ENCODE results near the gene BLOC1S1. TPM values are rescaled to one million over a fixed set of nuclear protein-coding genes. Genes with fewer than 3 reads are reported as not detected.

Gene BLOC1S1
- polyA plus RNA-seq, 12 donors = 74.6 to 114 (median 91.6) TPM; not detected in 1

DNA sequence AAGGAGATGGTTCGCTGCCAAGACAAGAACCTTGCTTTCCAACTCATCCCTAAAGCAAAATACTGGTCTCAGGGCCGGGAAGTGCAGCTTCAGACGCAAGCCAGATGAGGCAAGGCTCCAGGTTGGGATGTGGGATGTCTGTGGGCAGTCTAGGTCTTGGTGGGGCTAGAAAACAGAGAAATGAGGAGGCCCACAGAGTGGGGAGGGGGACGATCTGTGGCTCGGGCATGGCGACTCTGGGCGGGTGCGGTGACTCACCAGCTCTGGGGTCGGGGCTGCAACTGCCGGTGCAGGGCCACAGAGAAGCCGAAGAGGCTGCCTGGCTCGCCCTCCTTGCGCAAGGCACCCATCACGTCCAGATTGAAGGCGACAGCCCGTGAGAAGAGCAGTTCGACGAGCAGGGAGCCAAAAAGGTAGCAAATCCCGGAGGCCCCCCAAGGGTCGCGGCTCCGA lies 8.6 kb upstream of the BLOC1S1 start:
- DNase-seq = no peak

DNA sequence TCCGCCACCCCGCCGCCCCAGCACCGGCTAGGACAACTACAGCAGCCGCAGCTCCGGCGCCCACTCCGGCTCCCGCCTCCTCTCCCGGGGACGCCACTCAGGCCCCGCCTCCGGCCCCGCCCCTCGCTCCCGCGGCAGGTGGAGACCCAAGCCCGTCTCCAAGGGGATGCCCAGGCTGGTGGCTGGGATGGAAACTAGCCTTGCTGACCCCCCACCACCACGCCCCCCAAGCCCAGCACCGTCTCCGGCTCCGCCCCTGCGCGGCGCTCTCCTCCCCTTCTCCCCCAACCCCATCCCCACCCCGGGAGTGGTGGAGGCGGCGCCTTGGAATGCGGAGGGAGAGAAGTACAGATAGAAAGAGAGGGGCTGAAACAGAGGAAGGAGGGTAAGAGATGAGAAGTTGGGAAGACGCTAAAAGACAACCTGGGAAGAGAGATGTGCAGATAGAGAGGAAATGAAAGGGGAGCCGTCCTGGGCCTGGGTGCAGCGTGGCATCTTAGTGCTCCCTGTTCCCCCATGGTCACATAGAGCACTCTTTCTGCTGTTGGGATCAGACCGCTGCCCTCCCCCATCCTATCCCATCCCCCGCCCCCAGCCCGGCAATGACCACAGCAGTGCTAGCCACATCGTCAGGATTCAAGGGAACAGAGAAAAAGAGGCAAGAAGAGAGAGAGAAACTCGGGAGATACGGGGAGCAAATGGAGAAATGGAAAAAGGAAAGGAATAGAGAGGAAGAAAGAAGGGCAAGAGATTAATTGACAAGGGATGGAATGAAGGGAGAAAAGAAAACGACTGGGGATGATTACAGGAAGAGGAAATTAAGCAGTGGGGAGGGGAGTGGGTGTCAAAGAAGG lies 7.8 kb upstream of the BLOC1S1 start, which contains the start of gene ITGA7:
Gene ITGA7, minus strand, starts transcription at position 64 of the 854 bp plus-strand sequence. CDS start 222 bp downstream, outside the sequence.
- DNase-seq = no peak

DNA sequence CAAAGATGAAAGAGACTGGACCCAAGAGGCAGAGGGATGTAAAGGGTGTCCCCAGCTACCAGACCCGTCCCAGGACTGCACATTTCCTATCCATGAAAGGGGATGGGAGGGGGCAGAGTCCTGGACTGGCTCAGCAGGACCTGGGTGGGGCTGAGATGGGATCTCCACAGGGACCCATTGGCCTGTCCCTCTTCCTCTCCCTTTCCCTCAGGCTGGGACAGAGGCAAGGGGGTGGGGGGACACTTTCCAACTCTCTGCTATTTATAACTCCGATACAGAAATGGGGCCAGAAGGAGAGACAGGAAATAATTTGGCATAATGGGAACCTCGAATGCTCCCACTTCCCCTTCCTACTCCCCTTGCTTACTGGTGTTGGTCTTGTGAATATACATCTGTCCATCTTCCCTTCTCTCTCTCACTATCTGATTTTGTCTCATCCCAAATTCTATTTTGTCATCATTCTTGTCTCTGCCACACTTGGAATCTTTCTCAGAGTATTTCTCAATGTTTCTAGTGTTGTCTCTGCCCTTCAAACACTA lies 7.1 kb upstream of the BLOC1S1 start:
- no peak for DNase-seq

DNA sequence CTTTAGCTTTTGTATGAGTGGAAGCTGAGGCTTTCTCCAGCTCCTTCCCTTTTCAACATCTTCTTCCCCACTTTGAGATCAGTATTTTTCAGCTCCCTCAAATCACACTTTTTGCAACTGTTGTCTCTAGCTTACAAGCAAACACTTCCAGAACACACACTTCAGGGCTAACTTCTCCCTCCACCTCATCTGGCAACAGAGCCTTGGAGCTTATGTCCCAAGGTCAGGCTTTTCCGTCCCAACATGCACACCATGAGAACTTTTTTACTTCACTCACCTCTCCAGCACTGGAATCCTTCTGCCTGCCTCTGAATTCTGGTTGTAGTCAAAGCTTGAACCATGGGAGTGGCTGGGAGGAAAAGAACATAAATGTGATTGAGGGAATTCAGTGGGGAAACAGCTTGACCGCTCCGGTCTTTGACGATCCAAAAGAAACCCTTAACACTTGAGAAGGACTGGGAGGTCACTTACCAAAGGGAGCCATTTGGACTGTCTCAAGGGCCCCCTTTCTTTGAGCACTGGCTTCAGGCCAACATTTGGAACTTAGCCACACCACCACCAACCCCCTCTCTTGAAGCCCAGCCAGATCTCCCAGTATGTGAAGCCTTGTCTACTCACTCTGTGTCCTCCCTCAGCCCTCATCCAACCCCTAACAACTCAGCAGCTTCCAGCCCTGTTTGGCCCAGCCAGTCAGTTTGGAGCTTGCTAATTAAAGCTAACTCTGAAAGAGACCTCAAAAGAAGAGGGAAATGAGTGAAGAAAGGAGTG lies 3.9 kb upstream of the BLOC1S1 start:
- DNase-seq = no peak

DNA sequence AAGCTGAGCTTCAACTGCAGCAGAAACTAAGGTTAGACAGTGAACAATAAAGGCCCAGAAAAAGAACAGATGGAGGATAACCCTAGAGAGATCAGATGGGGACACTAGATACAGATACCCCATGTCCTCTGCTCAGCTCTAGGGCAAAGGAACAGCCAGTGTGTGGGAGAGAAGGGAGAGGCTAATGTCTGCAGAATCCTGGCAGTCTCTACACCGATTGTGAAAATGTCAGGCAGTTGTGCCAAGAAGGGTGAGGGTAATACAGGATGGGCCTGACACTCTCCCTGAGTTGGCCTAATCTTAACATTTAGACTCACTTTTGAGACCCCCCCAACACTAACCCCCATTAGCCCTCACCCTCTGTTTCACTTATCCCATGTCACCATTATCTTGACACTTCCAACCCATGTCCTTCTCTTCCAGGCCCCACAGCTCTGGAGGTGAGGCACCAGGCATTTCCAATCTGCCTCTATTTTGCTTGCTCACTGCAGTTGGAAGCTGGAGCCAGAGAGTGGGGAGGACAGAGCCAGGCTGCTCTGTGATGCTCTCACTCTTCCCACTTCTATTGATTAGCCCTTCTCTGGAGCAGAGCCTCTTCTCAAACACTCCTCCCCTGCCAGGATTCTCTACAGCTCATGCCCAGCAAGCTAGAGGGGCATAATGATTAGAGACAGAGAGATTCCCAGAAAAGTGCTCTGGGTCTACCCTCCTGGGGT lies 3.0 kb upstream of the BLOC1S1 start:
- no peak for DNase-seq

DNA sequence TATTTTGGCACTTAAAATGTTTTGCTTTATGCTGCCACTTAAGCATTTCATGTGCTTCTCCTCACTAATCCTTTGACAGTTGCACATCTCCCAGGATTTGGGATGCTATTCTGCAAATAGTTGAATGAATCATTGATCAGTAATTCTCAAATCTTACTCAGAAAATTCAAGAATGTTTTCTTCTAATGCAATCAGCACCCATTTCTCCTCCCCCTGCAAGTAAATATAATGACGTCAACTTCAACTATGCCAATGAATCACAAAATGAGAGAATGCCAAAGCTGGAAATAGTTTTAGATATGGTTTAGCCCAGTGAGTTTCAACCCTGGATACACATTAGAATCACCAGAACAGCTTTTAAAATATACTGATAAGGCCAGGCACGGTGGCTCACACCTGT lies 2.1 kb upstream of the BLOC1S1 start:
- DNase-seq = no peak

DNA sequence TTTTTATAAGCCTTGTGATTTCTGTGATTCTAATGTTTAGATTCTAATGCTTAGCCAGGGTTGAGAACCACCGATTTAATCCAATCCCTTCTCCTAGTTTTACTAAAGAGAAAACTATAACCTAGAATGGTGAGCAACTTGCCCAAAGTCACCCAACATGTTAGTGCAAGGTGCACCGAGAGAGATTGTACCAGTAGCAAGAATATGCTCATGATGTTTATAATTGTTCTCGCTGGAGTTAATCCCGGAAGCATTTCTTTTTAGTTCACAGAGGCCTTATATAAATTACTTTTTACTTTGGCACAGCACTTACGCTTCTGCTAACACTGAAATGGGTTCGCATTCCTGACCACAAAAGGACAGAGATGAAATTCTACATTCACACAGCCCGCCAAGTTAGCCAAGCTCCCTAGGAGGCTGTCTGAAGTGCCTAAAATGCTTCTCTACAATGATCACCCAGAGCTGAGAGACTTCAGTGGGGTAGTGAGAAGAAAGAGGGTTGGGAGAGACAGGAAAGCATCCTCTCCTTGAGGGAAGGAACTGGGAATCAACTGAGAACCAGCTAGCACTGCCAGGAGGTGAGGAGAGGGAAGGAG lies 579 bp upstream of the BLOC1S1 start:
- DNase-seq = no peak

DNA sequence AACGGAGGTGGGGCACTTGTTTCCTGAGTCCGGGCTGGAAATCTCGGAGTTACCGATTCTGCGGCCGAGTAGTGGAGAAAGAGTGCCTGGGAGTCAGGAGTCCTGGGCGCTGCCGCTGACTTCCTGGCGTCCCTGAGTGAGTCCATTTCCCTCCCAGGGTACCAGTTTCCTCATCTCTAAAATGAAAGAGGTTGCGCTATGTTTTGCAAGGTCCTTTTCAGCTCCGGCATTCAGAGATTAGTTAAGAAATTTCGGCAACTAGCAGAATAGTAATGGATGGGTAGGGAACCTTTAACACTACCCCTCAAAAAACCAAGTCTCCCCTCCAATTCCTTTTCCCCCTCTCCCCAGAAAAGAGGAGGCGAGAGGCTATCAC lies 724 bp downstream of the BLOC1S1 start:
- DNase-seq = no peak

DNA sequence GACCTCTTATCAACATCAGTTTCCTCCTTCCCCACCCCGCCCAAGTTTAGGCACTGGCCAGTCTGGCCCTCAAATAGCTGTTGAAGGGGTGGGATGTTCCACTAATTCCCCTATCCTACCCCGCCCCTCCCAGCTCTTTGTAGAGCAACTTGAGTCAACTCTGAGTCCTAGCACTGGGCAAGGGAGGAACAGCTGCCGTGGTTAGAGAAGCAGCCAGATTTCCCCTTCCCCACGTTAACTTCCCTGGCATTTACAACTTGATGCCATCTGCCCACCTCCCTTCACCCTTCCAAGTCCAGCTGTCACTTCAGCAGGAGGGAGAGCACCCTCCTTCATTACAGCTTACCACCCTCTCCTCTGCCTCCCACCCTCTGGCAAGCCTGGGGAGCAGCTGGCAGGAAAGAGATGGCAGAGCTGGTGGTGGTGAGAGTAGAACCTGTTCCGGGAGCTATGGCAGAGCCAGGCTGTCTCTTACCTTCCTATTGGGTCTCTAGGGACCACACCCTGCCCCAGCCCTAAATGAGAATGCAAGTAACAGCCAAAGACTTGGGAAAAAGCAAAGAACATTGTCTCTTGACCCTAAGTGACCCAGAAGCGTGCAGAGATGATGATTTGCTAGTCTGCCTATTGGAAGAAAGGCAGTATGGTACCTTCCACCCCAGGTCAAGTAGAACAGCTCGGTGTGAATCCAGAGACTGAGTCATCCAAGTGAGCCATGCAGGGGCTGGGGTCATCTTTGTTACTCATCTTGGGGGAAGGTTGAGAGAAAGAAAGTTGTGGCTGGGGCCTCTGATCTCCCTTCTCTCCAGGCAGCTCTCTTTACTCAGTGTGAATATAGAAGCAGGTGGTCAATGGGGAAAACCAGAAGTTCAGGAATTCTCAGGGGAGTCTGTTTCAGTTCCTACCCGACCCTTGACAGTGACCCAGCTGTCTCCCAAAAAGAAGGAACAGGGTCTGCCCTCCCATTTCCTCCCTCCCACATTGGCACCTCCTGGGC lies 1.5 kb downstream of the BLOC1S1 start:
- DNase-seq = no peak

DNA sequence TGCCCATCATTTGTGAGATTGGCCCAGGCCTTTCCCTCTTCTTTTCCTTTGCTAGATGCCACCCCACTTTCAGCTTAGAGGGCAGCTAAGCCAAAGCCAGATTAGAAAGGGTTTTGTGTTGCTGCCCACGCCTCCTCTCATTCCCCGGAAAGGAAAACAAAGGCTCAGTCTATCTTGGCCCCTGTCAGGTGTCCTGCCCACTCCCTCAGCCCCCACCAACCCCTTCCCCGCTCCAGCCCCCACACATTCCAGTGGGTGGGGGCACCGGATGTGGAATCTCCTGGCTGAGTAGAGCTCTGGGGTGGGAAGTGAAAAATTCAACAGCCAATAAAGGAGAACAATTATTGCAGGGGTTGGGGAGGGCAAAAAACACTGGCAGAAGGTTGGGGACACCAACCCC lies 2.2 kb downstream of the BLOC1S1 start:
- no peak for DNase-seq

DNA sequence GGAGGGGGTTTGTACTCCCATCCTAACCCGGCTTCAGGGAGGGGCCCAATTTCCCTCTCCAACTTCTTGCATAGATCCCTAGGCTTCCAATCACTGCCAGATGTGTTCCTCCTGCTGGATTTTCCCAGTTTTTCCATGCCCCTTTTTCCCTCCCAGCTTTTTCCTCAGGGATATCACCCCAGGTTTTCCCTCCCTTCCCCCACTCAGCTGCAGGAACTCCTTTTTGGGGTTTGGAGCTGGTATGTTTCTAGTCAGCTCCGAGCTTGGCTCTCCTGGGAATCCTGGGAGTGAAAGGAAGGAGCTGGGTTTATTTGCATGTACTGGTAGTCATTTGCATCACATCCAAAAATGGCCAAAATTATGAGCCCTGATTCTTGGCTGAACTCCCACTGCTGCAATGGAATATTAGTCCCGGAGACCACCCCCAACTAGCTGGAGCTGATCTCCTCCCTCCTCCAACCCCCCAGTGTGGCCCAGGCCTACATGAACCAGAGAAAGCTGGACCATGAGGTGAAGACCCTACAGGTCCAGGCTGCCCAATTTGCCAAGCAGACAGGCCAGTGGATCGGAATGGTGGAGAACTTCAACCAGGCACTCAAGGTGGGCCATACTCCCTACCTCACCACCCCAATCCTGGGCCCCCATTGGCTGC lies 2.9 kb downstream of the BLOC1S1 start:
- DNase-seq = no peak

DNA sequence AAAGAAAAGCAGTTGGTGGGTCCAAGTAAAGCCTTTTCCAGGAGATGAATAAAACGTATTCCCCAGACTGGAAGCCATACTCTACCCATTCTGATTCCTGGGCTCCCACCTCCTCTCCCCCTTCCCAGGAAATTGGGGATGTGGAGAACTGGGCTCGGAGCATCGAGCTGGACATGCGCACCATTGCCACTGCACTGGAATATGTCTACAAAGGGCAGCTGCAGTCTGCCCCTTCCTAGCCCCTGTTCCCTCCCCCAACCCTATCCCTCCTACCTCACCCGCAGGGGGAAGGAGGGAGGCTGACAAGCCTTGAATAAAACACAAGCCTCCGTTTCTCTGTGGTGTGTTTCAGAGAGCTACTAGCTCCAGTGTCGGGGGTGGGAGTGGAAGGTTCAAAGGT lies 3.5 kb downstream of the BLOC1S1 start:
- no peak for DNase-seq

DNA sequence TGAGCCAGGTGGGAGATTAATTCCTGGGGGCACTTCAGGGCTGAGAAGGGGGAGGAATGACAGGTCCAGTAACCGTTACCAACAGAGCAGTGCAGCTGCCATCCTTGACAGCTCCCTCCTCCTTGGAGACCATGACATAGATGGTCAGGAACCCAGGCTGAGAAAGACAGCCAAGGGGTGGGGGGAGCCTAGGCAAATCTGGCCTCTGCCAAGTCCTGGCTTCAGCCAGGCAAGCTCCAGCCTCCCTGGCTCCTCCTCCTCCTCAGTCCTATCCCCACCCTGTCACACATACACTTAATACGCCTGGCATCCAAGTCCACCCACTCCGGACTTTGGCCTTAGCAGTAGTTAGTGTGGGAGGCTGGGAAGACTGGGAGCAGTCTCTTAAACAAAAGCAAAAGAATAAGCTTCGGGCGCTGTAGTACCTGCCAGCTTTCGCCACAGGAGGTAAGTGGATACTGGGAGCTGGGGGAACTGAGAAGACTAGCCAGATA lies 4.3 kb downstream of the BLOC1S1 start, which contains the start of gene RDH5:
Gene RDH5, plus strand, starts transcription at position 323 of the 494 bp plus-strand sequence. CDS start 792 bp downstream, outside the sequence.
- no peak for DNase-seq

DNA sequence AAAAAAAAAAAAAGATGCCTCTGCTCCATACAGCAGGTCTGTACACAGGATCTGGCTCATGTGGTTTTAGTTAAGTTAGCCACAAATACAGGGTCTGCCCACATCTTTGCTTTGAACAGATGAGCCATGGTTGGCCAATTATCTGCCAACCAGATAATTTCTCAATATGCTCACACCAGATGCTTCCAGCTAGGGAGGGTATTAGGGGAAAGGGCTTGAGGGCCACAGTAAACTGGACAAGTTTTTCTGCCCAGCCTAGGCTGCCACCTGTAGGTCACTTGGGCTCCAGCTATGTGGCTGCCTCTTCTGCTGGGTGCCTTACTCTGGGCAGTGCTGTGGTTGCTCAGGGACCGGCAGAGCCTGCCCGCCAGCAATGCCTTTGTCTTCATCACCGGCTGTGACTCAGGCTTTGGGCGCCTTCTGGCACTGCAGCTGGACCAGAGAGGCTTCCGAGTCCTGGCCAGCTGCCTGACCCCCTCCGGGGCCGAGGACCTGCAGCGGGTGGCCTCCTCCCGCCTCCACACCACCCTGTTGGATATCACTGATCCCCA lies 5.1 kb downstream of the BLOC1S1 start:
- no peak for DNase-seq

DNA sequence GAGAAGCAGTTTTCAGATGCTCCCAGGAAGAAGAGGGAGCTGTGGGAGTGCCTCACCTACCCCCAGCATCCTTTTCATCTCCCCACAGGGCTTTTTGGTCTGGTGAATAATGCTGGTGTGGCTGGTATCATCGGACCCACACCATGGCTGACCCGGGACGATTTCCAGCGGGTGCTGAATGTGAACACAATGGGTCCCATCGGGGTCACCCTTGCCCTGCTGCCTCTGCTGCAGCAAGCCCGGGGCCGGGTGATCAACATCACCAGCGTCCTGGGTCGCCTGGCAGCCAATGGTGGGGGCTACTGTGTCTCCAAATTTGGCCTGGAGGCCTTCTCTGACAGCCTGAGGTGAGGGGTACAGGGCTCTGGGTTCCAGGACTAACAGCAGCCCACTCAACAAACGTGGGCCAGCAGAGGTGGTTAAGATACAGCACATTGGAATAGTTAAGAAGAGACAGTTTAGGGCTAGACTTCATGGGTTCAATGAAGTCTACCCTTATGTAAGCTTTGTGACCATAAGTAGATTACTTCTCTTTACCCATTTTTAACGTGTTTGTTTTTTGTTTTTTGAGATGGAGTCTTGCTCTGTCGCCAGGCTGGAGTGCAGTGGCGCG lies 5.9 kb downstream of the BLOC1S1 start:
- DNase-seq = no peak

DNA sequence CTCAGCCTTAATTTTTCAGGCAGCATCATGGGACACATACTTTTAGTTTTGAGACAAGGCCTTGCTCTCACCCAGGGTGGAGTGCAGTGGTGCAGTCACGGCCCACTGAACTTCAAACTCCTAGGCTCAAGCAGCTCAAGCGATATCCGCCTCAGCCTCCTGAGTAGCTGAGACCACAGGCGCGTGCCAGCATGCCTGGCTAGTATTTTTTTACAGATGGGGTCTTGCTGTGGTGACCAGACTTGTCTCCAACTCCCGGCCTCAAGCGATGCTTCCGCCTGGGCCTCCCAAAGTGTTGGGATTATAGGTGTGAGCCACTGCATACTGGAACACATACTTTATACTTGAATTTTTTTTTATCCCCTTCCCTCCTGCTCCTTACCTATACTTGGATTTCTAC lies 7.1 kb downstream of the BLOC1S1 start:
- no peak for DNase-seq

DNA sequence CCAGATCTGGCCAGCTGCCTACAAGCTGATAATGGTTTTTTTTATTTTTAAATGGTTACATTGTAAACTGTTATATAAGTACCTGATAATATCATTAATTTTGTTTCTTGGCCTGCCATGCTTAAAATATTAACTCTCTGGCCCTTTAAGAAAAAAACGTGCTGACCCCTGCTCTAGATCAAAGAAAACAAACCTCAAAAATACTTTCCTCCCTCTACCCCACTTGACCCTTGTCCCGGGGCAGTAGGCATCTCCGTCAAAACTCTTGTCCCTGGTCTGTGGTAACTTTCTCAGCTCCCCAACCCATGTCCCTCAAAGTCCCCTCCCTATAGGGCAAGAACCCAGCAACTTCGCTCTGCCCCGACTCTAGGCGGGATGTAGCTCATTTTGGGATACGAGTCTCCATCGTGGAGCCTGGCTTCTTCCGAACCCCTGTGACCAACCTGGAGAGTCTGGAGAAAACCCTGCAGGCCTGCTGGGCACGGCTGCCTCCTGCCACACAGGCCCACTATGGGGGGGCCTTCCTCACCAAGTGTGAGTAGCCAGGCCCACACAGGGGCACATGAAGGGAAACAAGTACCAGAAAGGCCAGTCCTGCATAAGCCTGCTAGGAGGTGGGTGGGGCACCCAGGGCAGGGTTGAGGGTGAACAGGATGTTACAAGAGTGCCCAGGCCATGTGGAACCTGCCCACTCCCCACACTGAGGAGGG lies 7.8 kb downstream of the BLOC1S1 start:
- no peak for DNase-seq

Data from muscle of arm (tissue), 12 donors.